Lower lobe of right lung (tissue), 2 donors: ENCODE measurements around the gene S100A3. TPM values are rescaled to one million over a fixed set of nuclear protein-coding genes. Genes with fewer than 3 reads are reported as not detected.
A peak's percentile ranks its signal among the peaks of the same experiment; 100 is the strongest.

Source experiments
- ATAC-seq, 2 donors: fragments of 200-7000 bp; cut with Tn5 transposase; one replicate each; pipeline ENCODE4 v1.9.1; 2020 to 2022; ENCODE audit warnings: mild to moderate bottlenecking in 2 of 2, moderate library complexity in 2 of 2
- DNase-seq: peaks from one replicate; pipeline ENCODE4 v3.0.0-alpha.2; 2020
- H3K27ac ChIP-seq: fragments of 200-600 bp; one replicate; pipeline ENCODE4 v1.8.0; 2022
- H3K27me3 ChIP-seq: fragments of 200-600 bp; one replicate; pipeline ENCODE4 v1.8.0; 2022; ENCODE audit warnings: low read depth
- H3K36me3 ChIP-seq: fragments of 200-600 bp; one replicate; pipeline ENCODE4 v1.8.0; 2022; ENCODE audit warnings: mild to moderate bottlenecking
- H3K4me1 ChIP-seq: fragments of 200-600 bp; one replicate; pipeline ENCODE4 v1.8.0; 2022
- H3K4me3 ChIP-seq: fragments of 200-600 bp; one replicate; pipeline ENCODE4 v1.8.0; 2022; ENCODE audit warnings: mild to moderate bottlenecking
- H3K9me3 ChIP-seq: fragments of 200-600 bp; one replicate; pipeline ENCODE4 v1.8.0; 2022
- intact Hi-C: fragments of 100-400 bp; cut with DNase I; formaldehyde crosslinking; loops from one replicate; pipeline ENCODE4 v1.11.0; 2022
- total RNA-seq: library from RNA; stranded (reverse); fragmentation: NEBNext Ultra II Directional; extraction: Animal tissue kit (Norgen Biotek cat#: 25700); gene quantifications from one replicate; pipeline ENCODE4 v1.2.1, GENCODE V29; 2021
- TF ChIP-seq, protein P1 (sequence below): fragments of 200-600 bp; IDR thresholded peaks from one replicate; pipeline ENCODE4 v1.8.0; 2022; ENCODE audit warnings: antibody characterized with exemption, mild to moderate bottlenecking
- donor health status: DM: no; HTN: yes; CAD: no; lungs with severe emphysema.

S100A3 gene
- total RNA-seq, 1 donor from 2014 or later, result 4.5 TPM

- intact Hi-C loops, result loop anchor here (10.0 kb wide), 1 partner anchor 46 kb away; the partner anchor contains the start of gene S100A2
- TF ChIP-seq, protein P1, sequence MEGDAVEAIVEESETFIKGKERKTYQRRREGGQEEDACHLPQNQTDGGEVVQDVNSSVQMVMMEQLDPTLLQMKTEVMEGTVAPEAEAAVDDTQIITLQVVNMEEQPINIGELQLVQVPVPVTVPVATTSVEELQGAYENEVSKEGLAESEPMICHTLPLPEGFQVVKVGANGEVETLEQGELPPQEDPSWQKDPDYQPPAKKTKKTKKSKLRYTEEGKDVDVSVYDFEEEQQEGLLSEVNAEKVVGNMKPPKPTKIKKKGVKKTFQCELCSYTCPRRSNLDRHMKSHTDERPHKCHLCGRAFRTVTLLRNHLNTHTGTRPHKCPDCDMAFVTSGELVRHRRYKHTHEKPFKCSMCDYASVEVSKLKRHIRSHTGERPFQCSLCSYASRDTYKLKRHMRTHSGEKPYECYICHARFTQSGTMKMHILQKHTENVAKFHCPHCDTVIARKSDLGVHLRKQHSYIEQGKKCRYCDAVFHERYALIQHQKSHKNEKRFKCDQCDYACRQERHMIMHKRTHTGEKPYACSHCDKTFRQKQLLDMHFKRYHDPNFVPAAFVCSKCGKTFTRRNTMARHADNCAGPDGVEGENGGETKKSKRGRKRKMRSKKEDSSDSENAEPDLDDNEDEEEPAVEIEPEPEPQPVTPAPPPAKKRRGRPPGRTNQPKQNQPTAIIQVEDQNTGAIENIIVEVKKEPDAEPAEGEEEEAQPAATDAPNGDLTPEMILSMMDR, result no peak
- no peak for ATAC-seq
Measured at GRCh38 chr1:153519242-153519641, 29.8 kb downstream of the S100A3 start.

GRCh38 chr1:153515504-153516394 is 33.3 kb downstream of the S100A3 start:
- DNase-seq (peak; percentile 72), ATAC-seq (peak; percentile 83 to 91)
- Histone ChIP-seq H3K4me1 (peaks cover 26% of the 10 kb centered on the region), H3K27ac (peak overlapping the region; percentile 44), H3K27me3 (no peaks in the 10 kb centered on the region), H3K4me3 (no peak overlapping the region), H3K36me3 (no peaks in the 10 kb centered on the region), H3K9me3 (no peaks in the 10 kb centered on the region)
- intact Hi-C loops, result loop anchor here (10.0 kb wide), 1 partner anchor 49 kb away; the partner anchor contains the start of gene S100A2
- TF ChIP-seq, protein P1, result no peak

More at GRCh38 chr1:153519242-153519641, 29.8 kb downstream of the S100A3 start:
- Histone ChIP-seq H3K27ac (no peak overlapping the region), H3K9me3 (no peaks in the 10 kb centered on the region), H3K36me3 (no peaks in the 10 kb centered on the region), H3K4me1 (peaks cover 20% of the 10 kb centered on the region), H3K27me3 (no peaks in the 10 kb centered on the region), H3K4me3 (no peak overlapping the region)
- no peak for DNase-seq

- no peaks in the 10 kb centered on the region for H3K27me3 ChIP-seq
- H3K4me1 ChIP-seq, result peaks cover 25% of the 10 kb centered on the region
- H3K36me3 ChIP-seq, result no peaks in the 10 kb centered on the region
- DNase-seq, result no peak
- intact Hi-C loops, result loop anchor here (10.0 kb wide), 1 partner anchor 51 kb away; the partner anchor contains the start of gene S100A2
- TF ChIP-seq, protein P1, result no peak
- no peaks in the 10 kb centered on the region for H3K9me3 ChIP-seq
- no peak overlapping the region for H3K4me3 ChIP-seq
- H3K27ac ChIP-seq, result no peak overlapping the region
- ATAC-seq, result no peak
Measured at GRCh38 chr1:153513666-153514065, 35.4 kb downstream of the S100A3 start.

DNA sequence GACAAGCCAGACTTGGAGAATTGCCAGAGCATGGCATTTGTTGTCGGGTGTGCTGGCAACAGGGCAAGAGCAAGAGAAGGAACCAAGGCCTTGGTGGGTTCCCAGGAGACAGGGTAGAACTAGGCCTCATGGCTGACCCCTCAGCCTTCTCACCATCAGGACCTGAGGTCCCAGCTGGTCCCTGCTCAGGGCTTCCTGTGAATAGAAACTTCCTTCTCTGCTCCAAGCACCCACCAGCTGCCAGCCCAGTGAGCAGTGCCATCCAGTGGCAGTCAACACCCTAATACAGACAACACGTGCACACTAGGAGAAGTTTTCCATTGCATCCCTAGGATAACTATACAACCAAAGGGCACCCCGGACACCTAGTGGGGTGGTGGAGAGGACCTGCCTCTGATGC is 36.0 kb downstream of the S100A3 start:
- DNase-seq (no peak), ATAC-seq (no peak)
- no peak overlapping the region for H3K27ac ChIP-seq
- peaks cover 22% of the 10 kb centered on the region for H3K4me1 ChIP-seq
- H3K4me3 ChIP-seq, result no peak overlapping the region
- TF ChIP-seq, protein P1, result no peak
- no peaks in the 10 kb centered on the region for H3K9me3 ChIP-seq
- H3K36me3 ChIP-seq, result no peaks in the 10 kb centered on the region
- no peaks in the 10 kb centered on the region for H3K27me3 ChIP-seq
- intact Hi-C loops, result loop anchor here (10.0 kb wide), 1 partner anchor 52 kb away; the partner anchor contains the start of gene S100A2

- no peak overlapping the region for H3K4me3 ChIP-seq
- intact Hi-C loops, result loop anchor here (10.0 kb wide), 1 partner anchor 54 kb away; the partner anchor contains the start of gene S100A2
- no peaks in the 10 kb centered on the region for H3K9me3 ChIP-seq
- no peak overlapping the region for H3K27ac ChIP-seq
- peaks cover 18% of the 10 kb centered on the region for H3K4me1 ChIP-seq
- DNase-seq (peak; percentile 87), ATAC-seq (peak; percentile 85 to 89)
- H3K36me3 ChIP-seq, result no peaks in the 10 kb centered on the region
- TF ChIP-seq, protein P1, result peak; percentile 93
- H3K27me3 ChIP-seq, result no peaks in the 10 kb centered on the region
Measured at GRCh38 chr1:153510984-153511410, 38.1 kb downstream of the S100A3 start.
